Measurements from ENCODE around the gene MYO18B.

Gene MYO18B

GRCh38 chr22:25782831-25783230 is 40.8 kb downstream of the MYO18B start:
- no peaks in the 10 kb centered on the region for H3F3A ChIP-seq (ENCODE audit: insufficient read depth, low read length)
- no peaks in the 10 kb centered on the region for H3K4me1 ChIP-seq (ENCODE audit: low read length)
- H3K9me3 ChIP-seq (replicated peaks; ENCODE audit: insufficient read depth, low read length): no peaks in the 10 kb centered on the region
- H3K27ac ChIP-seq (ENCODE audit: low read length): no peak overlapping the region
- no peak for DNase-seq
- H3K27me3 ChIP-seq (replicated peaks; ENCODE audit: insufficient read depth, low read length): peaks cover 7% of the 10 kb centered on the region
- no peaks in the 10 kb centered on the region for H4K20me1 ChIP-seq (ENCODE audit: insufficient read depth, low read length)
- H3K9ac ChIP-seq (ENCODE audit: low read length): no peak overlapping the region
- TF ChIP-seq EZH2phosphoT487 (IDR thresholded peaks at IDR 0.05; ENCODE audit: low read length) (no peak), CTCF (IDR thresholded peaks at IDR 0.05; ENCODE audit: low read length) (no peak), EZH2 (optimal IDR thresholded peaks at IDR 0.05; ENCODE audit: low read depth, low read length) (no peak)
- H3K79me2 ChIP-seq (ENCODE audit: low read length): no peaks in the 10 kb centered on the region
- no peak overlapping the region for H2AFZ ChIP-seq (ENCODE audit: low read length)
- no peaks in the 10 kb centered on the region for H3K36me3 ChIP-seq (replicated peaks; ENCODE audit: insufficient read depth, low read length)
- H3K4me2 ChIP-seq (ENCODE audit: low read depth, low read length): no peak overlapping the region
- no peak overlapping the region for H3K4me3 ChIP-seq (ENCODE audit: low read length)
- no peaks in the 10 kb centered on the region for H3K9me2 ChIP-seq (replicated peaks; ENCODE audit: insufficient read depth, low read length)

GRCh38 chr22:25783856-25784255 is 41.9 kb downstream of the MYO18B start:
- H3K36me3 ChIP-seq (replicated peaks; ENCODE audit: insufficient read depth, low read length): no peaks in the 10 kb centered on the region
- no peak for TF ChIP-seq CTCF (IDR thresholded peaks at IDR 0.05; ENCODE audit: low read length)
- no peak for TF ChIP-seq EZH2 (optimal IDR thresholded peaks at IDR 0.05; ENCODE audit: low read depth, low read length)
- TF ChIP-seq EZH2phosphoT487 (IDR thresholded peaks at IDR 0.05; ENCODE audit: low read length): no peak
- H3K79me2 ChIP-seq (ENCODE audit: low read length): no peaks in the 10 kb centered on the region
- H3K27ac ChIP-seq (ENCODE audit: low read length): no peak overlapping the region
- H3K27me3 ChIP-seq (replicated peaks; ENCODE audit: insufficient read depth, low read length): peaks cover 7% of the 10 kb centered on the region
- no peak overlapping the region for H3K4me3 ChIP-seq (ENCODE audit: low read length)
- H3K4me2 ChIP-seq (ENCODE audit: low read depth, low read length): no peak overlapping the region
- no peaks in the 10 kb centered on the region for H4K20me1 ChIP-seq (ENCODE audit: insufficient read depth, low read length)
- no peaks in the 10 kb centered on the region for H3K4me1 ChIP-seq (ENCODE audit: low read length)
- H3K9ac ChIP-seq (ENCODE audit: low read length): no peak overlapping the region
- H3K9me2 ChIP-seq (replicated peaks; ENCODE audit: insufficient read depth, low read length): no peaks in the 10 kb centered on the region
- H3K9me3 ChIP-seq (replicated peaks; ENCODE audit: insufficient read depth, low read length): no peaks in the 10 kb centered on the region
- H2AFZ ChIP-seq (ENCODE audit: low read length): no peak overlapping the region
- H3F3A ChIP-seq (ENCODE audit: insufficient read depth, low read length): no peaks in the 10 kb centered on the region
- DNase-seq: no peak

- no peaks in the 10 kb centered on the region for H3K36me3 ChIP-seq (replicated peaks; ENCODE audit: insufficient read depth, low read length)
- no peak for TF ChIP-seq EZH2phosphoT487 (IDR thresholded peaks at IDR 0.05; ENCODE audit: low read length)
These were observed 44.2 kb downstream of the MYO18B start for GRCh38 chr22:25786165-25786564.

GRCh38 chr22:25791556-25791955 is 49.6 kb downstream of the MYO18B start:
- Histone ChIP-seq H3F3A (ENCODE audit: insufficient read depth, low read length) (no peaks in the 10 kb centered on the region), H3K9me3 (replicated peaks; ENCODE audit: insufficient read depth, low read length) (no peaks in the 10 kb centered on the region), H4K20me1 (ENCODE audit: insufficient read depth, low read length) (no peaks in the 10 kb centered on the region), H3K79me2 (ENCODE audit: low read length) (no peaks in the 10 kb centered on the region), H3K36me3 (replicated peaks; ENCODE audit: insufficient read depth, low read length) (no peaks in the 10 kb centered on the region), H3K27ac (ENCODE audit: low read length) (no peak overlapping the region), H3K9me2 (replicated peaks; ENCODE audit: insufficient read depth, low read length) (no peaks in the 10 kb centered on the region), H3K9ac (ENCODE audit: low read length) (no peak overlapping the region), H3K4me1 (ENCODE audit: low read length) (no peaks in the 10 kb centered on the region), H3K4me2 (ENCODE audit: low read depth, low read length) (no peak overlapping the region), H3K4me3 (ENCODE audit: low read length) (no peak overlapping the region), H2AFZ (ENCODE audit: low read length) (no peak overlapping the region), H3K27me3 (replicated peaks; ENCODE audit: insufficient read depth, low read length) (peaks cover 36% of the 10 kb centered on the region)
- no peak for TF ChIP-seq EZH2phosphoT487 (IDR thresholded peaks at IDR 0.05; ENCODE audit: low read length)
- TF ChIP-seq EZH2 (optimal IDR thresholded peaks at IDR 0.05; ENCODE audit: low read depth, low read length): no peak
- no peak for TF ChIP-seq CTCF (IDR thresholded peaks at IDR 0.05; ENCODE audit: low read length)
- DNase-seq: no peak

More at GRCh38 chr22:25786165-25786564, 44.2 kb downstream of the MYO18B start:
- no peak for DNase-seq
- Histone ChIP-seq H3K27me3 (replicated peaks; ENCODE audit: insufficient read depth, low read length) (peaks cover 7% of the 10 kb centered on the region), H3K9ac (ENCODE audit: low read length) (no peak overlapping the region), H3K9me2 (replicated peaks; ENCODE audit: insufficient read depth, low read length) (no peaks in the 10 kb centered on the region), H3K4me1 (ENCODE audit: low read length) (no peaks in the 10 kb centered on the region), H3K9me3 (replicated peaks; ENCODE audit: insufficient read depth, low read length) (no peaks in the 10 kb centered on the region), H3K4me3 (ENCODE audit: low read length) (no peak overlapping the region), H4K20me1 (ENCODE audit: insufficient read depth, low read length) (no peaks in the 10 kb centered on the region), H3K27ac (ENCODE audit: low read length) (no peak overlapping the region), H3K4me2 (ENCODE audit: low read depth, low read length) (no peak overlapping the region), H3F3A (ENCODE audit: insufficient read depth, low read length) (no peaks in the 10 kb centered on the region), H2AFZ (ENCODE audit: low read length) (no peak overlapping the region), H3K79me2 (ENCODE audit: low read length) (no peaks in the 10 kb centered on the region)
